C4-2B (cell line): ENCODE results near the gene AHI1.

Experiments
- ZFX ChIP-seq: fragments of 450-650 bp; IDR thresholded peaks from 2 replicates; pipeline ENCODE4 v1.6.1; 2017
- TF ChIP-seq, protein P1 (sequence below): fragments of 450-650 bp; conservative IDR thresholded peaks from 2 replicates; pipeline ENCODE4 v1.5.1; 2017; ENCODE audit warnings: mild to moderate bottlenecking

- TF ChIP-seq, protein P1, sequence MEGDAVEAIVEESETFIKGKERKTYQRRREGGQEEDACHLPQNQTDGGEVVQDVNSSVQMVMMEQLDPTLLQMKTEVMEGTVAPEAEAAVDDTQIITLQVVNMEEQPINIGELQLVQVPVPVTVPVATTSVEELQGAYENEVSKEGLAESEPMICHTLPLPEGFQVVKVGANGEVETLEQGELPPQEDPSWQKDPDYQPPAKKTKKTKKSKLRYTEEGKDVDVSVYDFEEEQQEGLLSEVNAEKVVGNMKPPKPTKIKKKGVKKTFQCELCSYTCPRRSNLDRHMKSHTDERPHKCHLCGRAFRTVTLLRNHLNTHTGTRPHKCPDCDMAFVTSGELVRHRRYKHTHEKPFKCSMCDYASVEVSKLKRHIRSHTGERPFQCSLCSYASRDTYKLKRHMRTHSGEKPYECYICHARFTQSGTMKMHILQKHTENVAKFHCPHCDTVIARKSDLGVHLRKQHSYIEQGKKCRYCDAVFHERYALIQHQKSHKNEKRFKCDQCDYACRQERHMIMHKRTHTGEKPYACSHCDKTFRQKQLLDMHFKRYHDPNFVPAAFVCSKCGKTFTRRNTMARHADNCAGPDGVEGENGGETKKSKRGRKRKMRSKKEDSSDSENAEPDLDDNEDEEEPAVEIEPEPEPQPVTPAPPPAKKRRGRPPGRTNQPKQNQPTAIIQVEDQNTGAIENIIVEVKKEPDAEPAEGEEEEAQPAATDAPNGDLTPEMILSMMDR = no peak
- no peak for TF ChIP-seq ZFX
Measured at GRCh38 chr6:135424385-135424784, 73.2 kb downstream of the AHI1 start.
